Right hindlimb (tissue), 1 donor: ENCODE results near the gene TWSG1.
"Not testable (repeated sequence)": the region's sequence is repeated elsewhere in the genome, so short reads cannot be mapped to it uniquely, and the experiment has no call there.

ENCODE experiments used
- DNase-seq: peaks from one replicate; pipeline ENCODE4 v3.0.0-alpha.2; 2018

The TWSG1 gene

GRCh38 chr18:9428862-9429661 lies 94.5 kb downstream of the TWSG1 start:
- no peak for DNase-seq

GRCh38 chr18:9429662-9429993 lies 95.1 kb downstream of the TWSG1 start:
- no peak for DNase-seq

- DNase-seq = not testable (repeated sequence)
Observed at GRCh38 chr18:9430315-9430714, 95.7 kb downstream of the TWSG1 start.

GRCh38 chr18:9431296-9431695 lies 96.7 kb downstream of the TWSG1 start:
- no peak for DNase-seq

GRCh38 chr18:9433122-9433521 lies 98.5 kb downstream of the TWSG1 start:
- DNase-seq = not testable (repeated sequence)

- peak; percentile 86 for DNase-seq
Observed at GRCh38 chr18:9433671-9434121, 99.1 kb downstream of the TWSG1 start.

GRCh38 chr18:9434122-9434701 lies 99.6 kb downstream of the TWSG1 start:
- DNase-seq = peak; percentile 49

GRCh38 chr18:9435041-9435440 lies 100.5 kb downstream of the TWSG1 start:
- DNase-seq = no peak

- no peak for DNase-seq
Observed at GRCh38 chr18:9436206-9436929, 101.8 kb downstream of the TWSG1 start.

- peak; percentile 79 for DNase-seq
Observed at GRCh38 chr18:9437021-9437437, 102.5 kb downstream of the TWSG1 start.

GRCh38 chr18:9437672-9438071 lies 103.1 kb downstream of the TWSG1 start:
- DNase-seq = no peak

GRCh38 chr18:9441061-9441460 lies 106.5 kb downstream of the TWSG1 start:
- DNase-seq = no peak

- no peak for DNase-seq
Observed at GRCh38 chr18:9444549-9444948, 110.0 kb downstream of the TWSG1 start.

GRCh38 chr18:9446839-9447238 lies 112.3 kb downstream of the TWSG1 start:
- DNase-seq = no peak

- DNase-seq = no peak
Observed at GRCh38 chr18:9447334-9447733, 112.8 kb downstream of the TWSG1 start.

- peak; percentile 39 for DNase-seq
Observed at GRCh38 chr18:9449600-9450414, 115.2 kb downstream of the TWSG1 start.

- DNase-seq = not testable (repeated sequence)
Observed at GRCh38 chr18:9450920-9451319, 116.3 kb downstream of the TWSG1 start.
